Fibroblast of skin of left quadriceps (primary cell): ENCODE measurements around the gene ARHGAP28.

Experiments used
- DNase-seq, 2 experiments: peaks; one replicate each; pipeline ENCODE4 v3.0.0-alpha.2; 2013; ENCODE audit warnings: low read depth in 2 of 2

The ARHGAP28 gene

GRCh38 chr18:6874315-6874714, 144.8 kb downstream of the ARHGAP28 start:
- DNase-seq, result no peak

GRCh38 chr18:6875749-6876148, 146.2 kb downstream of the ARHGAP28 start:
- no peak for DNase-seq

DNA sequence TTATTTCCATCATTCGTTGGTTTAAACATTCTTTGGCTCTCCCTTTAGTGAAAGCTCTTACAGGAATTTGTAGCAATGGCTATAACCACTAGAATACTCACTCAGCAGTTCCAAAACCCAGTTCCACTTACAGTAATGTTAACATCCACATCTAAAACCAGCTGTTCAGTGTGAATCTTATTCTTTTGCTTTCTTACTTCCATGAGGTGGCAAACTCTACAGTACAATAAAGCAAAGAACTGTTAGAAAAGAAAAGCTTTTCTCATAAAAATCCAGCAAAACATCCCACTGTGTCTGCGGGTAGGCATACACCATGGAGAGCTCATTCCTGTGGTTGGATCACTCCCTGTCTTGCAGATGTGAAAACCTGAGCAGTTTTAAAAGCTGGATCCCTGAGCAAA, 147.1 kb downstream of the ARHGAP28 start:
- DNase-seq, result peak; percentile 72 to 76

GRCh38 chr18:6877288-6877687, 147.8 kb downstream of the ARHGAP28 start:
- no peak for DNase-seq

DNA sequence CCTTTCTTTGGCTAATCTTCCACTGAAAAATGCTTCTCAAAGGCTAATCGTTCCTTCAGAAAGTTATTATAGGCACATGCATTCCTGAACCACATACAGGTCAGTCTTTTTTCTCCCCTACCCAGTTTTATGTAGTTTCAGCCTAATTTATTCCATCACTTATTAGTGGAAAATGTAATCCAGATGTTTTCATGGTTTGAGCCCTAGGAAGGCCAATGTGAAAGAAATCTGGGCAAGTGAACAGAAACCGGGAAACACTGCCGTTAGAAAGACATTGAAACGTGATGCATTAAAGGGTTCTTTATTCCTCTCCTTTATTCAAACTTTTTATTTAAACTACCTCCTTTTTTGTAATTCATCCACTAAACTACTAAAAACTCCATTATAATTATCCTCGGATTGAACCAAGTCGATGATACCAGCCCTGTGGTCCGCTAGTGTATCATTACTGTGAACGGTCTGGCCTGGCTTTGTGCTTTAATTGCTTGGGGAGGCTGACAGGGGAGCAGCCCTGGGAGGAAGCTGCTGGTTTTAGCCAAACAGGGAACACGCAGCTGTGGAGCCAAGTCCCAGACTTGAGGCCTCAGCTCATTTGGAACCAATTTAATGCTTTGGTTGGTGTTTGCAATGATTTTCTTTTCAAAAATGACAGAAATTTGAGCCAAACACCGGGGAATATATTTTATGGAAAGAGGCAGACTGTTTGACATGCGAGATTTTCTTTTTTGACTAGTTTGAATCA, 149.2 kb downstream of the ARHGAP28 start:
- peak; percentile 61 to 66 for DNase-seq

- no peak for DNase-seq
Observed at GRCh38 chr18:6879508-6880195, 150.1 kb downstream of the ARHGAP28 start.

GRCh38 chr18:6881034-6881820, 151.7 kb downstream of the ARHGAP28 start:
- DNase-seq, result peak; percentile 86 to 88

GRCh38 chr18:6882401-6882800, 152.9 kb downstream of the ARHGAP28 start:
- no peak for DNase-seq

DNA sequence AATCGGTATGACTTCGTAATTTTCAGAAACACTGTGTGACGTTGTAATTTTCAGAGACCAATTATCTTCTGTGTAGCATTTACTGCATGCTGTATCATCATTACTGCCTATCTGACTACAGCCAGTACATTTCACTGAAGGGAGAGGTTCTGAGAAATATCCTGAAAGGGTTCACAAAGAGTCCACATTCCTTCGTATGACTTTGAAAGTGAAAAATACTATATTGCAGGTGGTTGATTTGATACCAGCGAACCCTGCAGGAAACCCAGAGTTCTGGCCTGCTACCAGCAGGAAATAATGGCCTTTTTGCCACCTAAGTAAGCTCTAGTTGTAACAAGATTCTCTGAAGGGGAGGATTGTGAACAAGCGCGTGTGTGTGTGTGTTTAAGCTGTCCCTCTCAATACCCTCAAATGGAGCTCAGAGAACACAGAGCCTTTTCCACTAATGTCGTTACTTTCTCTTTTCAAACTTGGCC, 155.5 kb downstream of the ARHGAP28 start:
- DNase-seq, result peak in 1 of 2 experiments; percentile 13

- peak in 1 of 2 experiments; percentile 32 for DNase-seq
Observed at GRCh38 chr18:6885992-6886796, 156.7 kb downstream of the ARHGAP28 start.

GRCh38 chr18:6886797-6887330, 157.3 kb downstream of the ARHGAP28 start:
- no peak for DNase-seq

- no peak for DNase-seq
Observed at GRCh38 chr18:6891788-6892187, 162.3 kb downstream of the ARHGAP28 start.

GRCh38 chr18:6901286-6901926, 171.9 kb downstream of the ARHGAP28 start:
- no peak for DNase-seq

DNA sequence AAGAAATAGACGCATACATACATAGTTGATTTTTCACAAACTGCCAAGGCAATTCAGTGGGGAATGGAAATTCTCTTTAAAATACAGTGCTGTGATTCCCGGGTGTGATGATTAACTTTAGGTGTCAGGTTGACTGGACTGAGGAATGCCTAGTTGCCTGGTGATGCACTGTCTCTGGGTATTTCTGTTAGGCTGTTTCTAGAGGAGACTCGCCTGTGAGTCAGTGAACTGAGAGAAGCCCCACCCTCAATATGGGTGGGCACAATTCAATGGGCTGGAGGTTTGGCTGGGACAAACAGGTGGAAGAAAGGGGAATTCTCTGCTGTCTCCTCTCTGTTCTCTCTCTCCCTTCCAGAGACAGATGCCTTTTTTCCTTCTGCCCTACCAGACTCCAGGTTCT, 187.6 kb downstream of the ARHGAP28 start:
- DNase-seq, result no peak

DNA sequence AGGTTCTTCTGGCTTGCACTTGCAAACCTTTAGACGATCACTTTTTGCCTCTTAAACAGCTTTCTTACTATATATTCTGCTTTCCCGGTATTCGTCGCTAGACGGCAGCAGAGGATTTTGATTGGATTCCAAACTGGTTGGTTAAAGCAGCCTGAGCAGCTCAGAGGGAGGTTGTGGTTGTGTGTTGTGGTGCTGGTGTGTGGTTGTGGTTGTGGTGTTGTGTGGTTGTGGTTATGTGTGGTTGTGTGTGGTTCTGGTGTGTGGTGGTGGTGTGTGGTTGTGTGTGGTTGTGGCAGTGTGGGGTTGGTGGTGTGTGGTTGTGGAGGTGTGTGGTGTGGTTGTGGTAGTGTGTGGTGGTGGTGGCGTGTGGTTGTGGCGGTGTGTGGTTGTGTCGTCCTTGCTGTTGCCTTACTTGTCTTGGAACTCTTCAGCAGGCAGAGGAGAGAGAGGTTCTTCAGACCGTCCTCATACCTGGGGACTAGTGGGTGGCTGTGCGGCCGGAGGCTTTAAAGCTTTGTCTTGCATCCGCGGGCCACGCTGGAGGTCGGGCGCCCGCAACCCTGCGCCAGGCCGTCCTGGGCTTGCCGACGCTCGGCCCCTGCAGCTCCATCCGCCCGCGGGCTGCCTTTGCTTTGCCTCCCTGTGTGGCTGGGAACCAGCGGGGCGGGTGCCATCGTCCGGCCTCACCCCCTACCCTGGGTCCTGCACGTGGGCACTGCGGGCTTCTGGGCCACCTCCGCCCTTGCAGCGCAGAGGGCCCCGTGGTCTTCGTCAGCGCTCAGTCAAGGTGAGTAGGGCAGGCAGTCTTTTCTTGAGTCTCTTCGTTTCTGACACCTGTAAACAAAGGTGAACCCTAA, 190.8 kb downstream of the ARHGAP28 start:
- peak; percentile 38 to 53 for DNase-seq

DNA sequence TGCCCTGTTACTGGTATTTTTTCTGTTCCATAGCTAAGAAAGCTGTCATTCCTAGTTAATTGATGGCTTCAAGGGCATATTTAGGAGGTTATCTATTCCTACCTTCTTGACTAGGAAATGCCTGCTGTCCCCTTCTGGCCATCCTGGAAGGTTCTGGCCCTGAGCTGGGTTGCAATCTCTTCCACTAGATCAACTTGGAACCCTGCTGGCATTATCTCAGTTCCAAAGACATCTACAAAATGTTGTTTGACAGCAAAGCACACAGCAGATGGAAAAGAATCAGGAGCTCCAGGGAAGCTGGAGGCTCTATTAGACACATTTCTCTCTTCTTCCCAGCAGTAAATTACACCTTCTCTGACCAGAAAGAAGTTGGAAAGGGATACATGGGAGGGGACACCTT, 192.1 kb downstream of the ARHGAP28 start:
- DNase-seq, result no peak

DNA sequence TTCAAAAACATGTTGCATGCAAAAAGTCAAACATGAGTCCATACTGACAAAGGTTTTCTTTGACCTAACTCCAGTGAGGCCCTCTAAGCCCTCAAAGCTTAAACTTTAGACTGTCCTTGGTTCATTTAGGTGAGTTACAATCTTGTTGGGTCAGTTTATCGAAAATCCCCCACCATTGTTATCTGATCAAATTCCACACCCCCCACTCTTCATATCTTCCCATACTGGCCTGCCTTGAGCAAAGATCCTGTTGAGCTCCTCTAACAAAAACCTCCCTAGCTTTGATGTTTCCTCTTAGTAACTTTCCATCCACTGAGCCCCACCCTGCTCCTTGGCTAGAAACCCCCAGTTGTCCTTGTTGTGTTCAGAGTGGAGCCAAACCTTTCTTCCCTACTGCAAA, 193.7 kb downstream of the ARHGAP28 start:
- DNase-seq, result no peak

- DNase-seq, result no peak
Observed at GRCh38 chr18:6927153-6927552, 197.6 kb downstream of the ARHGAP28 start.

DNA sequence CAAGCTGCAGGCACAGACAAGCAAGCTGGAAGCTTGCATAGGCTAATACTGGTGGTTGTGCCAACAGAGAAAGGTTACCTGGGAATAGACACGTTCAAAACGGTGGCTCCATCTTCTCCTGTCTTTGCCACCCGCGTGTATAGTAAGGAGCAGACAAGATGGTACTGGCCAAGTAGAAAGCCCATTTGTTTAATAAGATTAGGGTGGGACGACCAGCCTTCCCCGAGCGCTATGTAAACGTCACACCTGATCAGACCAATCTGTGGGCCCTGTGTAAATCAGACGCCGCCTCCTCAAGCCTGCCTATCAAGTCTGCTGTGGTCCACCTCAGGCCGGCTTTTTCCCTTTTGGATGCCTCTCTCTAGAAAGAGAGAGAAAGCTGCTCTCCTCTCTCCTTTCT, 198.8 kb downstream of the ARHGAP28 start:
- DNase-seq, result no peak
